GM18907 (cell line): ENCODE data around the gene KDM5A.
"Not testable (repeated sequence)": the region's sequence is repeated elsewhere in the genome, so short reads cannot be mapped to it uniquely, and the experiment has no call there.

Source experiments
- ATAC-seq: cut with Tn5 transposase; IDR thresholded peaks from one replicate; pipeline ENCODE4 v1.9.1; 2021; ENCODE audit warnings: mild to moderate bottlenecking, moderate library complexity; ENCODE audit not compliant: unreplicated experiment

Gene KDM5A

DNA sequence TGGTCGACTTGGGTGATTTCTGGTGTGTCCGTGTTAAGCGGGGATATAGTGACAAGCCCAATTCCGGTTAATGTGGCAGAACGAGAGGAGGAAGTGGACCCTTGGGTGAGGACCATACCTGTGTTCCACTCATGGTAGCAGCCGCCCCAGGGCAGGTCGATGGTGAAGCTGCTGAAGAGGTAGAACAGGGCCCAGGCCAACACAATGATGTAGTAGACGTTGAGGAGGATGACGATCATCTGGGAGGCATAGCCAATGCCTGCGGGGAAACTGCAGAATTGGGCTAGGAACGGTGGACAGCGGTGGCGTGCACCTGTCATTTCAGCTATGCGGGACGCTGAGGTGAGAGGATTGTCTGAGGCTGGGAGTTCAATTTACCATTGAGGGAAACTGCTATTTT, 146.6 kb downstream of the KDM5A start:
- no peak for ATAC-seq

DNA sequence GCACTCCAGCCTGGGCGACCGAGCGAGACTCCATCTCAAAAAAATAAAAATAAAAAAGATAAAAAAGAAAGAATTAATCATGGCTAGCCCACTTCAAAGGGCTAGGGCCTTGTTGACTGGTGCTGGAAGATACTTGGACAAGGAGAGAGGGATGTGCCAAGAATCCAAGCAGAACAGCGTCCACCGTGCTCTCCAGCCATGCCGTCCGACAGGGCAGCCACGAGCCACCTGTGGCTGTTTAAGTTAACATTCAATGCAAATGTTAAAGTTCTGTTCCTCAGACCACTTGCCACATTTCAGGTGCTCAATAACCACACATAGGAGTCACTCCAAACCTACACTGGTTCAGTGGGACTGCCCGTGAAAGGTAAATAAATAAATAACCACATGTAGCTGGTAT, 147.9 kb downstream of the KDM5A start:
- ATAC-seq: no peak

DNA sequence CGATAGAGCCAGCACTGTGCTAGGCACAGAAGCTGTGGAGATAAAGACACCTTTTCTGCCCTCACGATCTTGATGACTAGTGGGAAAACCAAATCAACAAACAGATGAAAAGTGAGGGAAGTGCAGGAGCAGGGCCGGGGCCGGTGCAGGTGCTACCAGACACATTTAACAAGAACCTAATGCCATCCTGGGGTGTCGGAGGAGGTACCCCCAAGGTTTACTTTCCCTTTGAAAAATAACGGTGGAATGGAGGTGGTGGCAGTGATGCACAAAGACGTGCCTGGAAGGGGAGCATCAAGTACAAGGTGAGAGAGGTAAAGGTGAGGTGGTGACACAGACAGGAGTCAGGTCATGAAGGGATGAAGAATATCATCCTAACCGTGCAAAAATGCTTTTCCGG, 148.6 kb downstream of the KDM5A start:
- no peak for ATAC-seq

GRCh38 chr12:238736-239398, 150.3 kb downstream of the KDM5A start:
- ATAC-seq: no peak

DNA sequence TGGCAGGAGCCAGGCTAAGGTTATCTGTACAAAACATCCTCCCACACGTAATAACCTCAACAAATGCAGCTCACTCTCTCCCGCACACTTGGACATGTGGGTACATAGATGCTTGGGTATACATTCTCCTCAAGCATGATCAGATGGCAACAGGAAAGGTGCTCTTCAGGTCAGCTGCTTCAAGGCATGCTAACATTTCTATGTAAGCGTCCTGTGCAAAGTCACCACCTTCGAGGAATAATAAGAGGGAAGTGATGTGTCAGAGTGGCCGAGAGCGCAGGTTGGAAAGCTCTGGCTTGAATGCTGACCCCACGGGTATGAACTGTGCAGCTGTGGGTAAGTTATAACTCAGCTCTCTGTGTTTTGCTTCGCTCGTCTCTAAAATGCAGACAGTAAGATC, 151.0 kb downstream of the KDM5A start:
- ATAC-seq: no peak

DNA sequence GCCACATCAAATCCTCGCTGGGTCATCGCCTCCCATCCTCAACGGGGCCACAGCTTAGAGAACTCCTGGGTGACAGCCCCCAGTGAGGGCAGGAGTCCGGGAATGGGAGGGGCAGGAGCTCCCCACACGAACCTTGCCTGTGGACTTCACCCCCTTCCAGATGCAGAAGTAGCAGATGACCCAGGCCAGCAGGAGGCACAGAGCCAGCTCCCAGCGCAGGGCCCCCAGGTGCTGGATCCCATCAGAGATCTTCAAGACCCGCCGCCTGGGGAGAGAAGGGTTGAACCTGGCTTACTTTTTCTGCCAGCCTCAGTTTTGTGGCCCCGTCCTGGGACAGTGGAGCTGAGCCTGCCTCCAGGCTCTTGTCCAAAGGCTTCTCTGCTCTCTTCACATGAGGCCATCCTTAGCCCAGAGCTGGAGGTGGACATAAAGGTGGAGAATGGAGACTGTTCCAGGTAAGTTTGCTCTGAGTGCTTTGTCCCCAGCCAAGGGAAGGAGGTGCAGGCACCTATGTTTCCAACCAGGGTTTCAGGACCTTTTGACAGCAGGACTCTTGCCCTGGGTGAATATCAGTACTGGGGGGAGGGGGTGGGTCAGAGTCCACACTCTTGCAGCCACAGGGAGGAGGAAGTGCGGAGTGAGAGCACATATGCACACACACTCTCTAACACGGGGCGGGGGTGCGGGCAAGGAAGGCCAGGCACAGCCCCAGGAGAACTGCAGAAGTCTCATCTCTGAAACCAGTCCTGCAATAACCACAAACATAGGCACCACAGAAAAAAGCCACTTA, 151.9 kb downstream of the KDM5A start:
- ATAC-seq: no peak

GRCh38 chr12:236445-236844, 152.7 kb downstream of the KDM5A start:
- ATAC-seq: no peak

DNA sequence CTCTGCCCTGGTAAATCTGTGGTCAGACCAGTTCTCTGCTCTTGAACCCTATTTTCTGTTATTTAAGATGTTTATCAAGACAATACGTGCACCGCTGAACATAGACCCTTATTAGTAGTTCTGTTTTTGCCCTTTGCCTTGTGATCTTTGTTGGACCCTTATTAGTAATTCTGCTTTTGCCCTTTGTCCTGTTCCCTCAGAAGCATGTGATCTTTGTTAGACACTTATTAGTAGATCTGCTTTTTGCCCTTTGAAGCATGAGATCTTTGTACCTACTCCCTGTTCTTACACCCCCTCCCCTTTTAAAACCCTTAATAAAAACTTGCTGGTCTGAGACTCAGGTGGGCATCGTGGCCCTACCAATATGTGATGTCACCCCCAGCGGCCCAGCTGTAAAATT, 153.2 kb downstream of the KDM5A start:
- ATAC-seq: not testable (repeated sequence)

- ATAC-seq: no peak
Measured at GRCh38 chr12:234891-235415, 154.2 kb downstream of the KDM5A start.

DNA sequence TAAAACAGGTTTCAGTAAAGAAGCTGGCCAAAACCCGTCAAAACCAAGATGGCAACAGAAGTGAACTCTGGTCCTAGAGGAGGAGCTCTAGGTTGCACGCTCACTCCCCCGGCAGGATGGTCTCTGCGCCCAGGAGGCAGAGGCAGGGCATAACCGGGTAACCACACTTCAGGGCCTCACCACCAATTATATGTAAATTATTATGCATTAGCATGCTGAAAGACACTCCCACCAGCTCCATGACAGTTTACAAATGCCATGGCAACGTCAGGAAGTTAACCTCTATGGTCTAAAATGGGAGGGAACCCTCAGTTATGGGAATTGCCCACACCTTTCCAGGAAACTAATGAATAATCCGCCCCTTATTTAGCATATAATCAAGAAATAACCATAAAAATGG, 155.1 kb downstream of the KDM5A start:
- no peak for ATAC-seq

- no peak for ATAC-seq
Measured at GRCh38 chr12:233615-233968, 155.5 kb downstream of the KDM5A start.

GRCh38 chr12:232731-233614, 156.1 kb downstream of the KDM5A start:
- ATAC-seq: no peak

DNA sequence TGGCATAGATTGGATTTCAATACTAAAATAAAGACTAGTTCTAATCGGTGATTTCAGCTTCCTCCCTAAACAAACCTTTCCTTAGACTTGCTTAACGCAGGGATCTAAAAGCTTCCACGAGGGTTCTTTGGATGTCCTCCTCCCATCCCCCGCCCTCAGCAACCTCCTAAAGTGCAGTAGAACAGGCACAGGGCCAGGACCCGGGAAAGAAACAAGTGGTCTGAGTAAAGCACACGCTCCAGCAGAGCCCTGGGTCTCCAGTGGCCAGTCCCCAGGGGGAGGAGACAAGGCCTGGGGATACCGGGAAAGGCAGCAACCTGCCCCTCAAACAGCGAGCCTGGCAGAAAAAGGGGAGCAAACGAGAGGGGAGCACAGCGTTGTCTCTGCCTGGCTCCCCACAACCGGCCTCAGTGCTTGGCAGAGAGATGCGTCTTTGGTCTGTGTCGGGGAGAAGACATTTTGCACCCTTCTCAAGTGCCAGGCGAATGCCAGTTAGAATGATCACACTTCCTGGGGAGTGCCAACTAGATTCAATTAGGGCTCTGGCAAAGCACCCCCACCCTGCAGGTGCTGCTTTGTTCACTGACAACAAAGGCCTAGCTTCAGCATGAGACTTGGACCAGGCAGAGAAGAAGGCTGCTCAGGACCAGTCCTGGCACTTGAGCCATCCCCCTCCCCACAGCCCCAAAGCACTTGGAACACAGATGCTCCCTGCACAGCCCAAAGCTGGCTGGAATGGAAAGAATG, 158.0 kb downstream of the KDM5A start:
- no peak for ATAC-seq
